Head of caudate nucleus (tissue), 42 donors: ENCODE measurements around the gene TPM4.
A peak's percentile ranks its signal among the peaks of the same experiment; 100 is the strongest.

Experiments
- DNase-seq, 42 donors: peaks; one replicate each; pipeline versions ENCODE4 v3.0.0 to v3.0.0-alpha.2; 2020 to 2021; ENCODE audit warnings: mixed read lengths in 7 of 42
- intact Hi-C: fragments of 100-400 bp; cut with DNase I; formaldehyde crosslinking; loops from one replicate; pipeline ENCODE4 v1.15.0; 2022

The TPM4 gene

GRCh38 chr19:16039545-16039944 lies 36.8 kb upstream of the TPM4 start:
- intact Hi-C loops, result no loop called here
- DNase-seq, result peak in 1 of 42 donors; percentile 8

GRCh38 chr19:16040642-16041041 lies 35.7 kb upstream of the TPM4 start:
- intact Hi-C loops, result loop anchor here (2.0 to 5.0 kb wide), 2 partner anchors 72 to 142 kb away; partner anchors contain the start of gene RAB8A
- peak in 2 of 42 donors; percentile 2 to 19 for DNase-seq

DNA sequence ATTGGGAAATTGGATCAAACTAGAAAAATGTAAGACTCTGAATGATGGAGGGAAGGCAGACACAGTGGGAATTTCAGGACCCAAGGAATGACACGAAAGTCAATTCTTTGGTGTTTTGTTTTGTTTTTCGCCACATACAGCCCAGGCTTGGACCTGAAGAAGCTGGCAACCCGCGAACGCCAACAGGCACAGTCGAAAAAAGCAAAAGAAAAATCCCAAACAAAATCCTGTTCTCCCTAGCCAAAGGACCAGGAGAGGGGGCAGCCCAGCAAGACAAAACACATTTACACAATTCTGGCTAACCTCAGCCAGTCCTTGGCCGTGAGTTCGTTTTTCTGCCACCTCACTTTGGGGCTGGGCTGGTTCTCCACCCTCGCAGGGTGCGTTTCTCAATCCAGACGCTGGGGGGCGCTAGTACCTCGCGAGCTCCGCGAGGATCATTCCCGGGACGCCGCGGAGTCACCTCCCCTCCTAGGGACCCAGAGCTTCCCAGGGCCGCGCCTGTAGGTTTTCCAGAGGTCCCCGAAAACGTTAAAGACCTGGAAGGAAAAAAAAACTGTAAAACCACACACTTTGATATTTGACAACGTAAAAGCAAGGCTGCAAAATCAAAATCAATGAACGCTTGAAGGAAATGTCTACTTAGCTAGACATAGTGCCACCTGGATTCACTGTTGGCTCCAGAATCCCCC lies 34.9 kb upstream of the TPM4 start:
- DNase-seq, result peak; percentile 42 to 93 (median 84)

DNA sequence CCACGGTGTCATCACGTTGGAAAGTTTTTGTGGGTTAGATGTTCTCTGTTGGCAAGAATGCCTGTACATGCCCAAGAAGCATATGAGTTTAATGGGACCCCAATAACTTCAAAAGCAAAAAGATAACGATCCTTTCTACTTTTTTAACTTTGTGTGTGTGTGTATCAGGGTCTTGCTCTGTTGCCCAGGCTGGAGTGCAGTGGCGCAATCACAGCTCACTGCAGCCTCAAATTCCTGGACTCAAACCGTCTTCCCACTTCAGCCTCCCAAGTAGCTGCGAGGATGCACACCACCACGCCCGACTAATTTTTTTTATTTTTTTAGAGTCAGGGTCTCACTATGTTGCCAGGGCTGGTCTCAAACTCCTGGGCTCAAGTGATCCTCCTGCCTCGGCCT lies 34.3 kb upstream of the TPM4 start:
- peak in 2 of 42 donors; percentile 1 to 25 for DNase-seq
- intact Hi-C loops, result loop anchor here (2.0 to 5.0 kb wide), 2 partner anchors 70 to 141 kb away; partner anchors contain the start of gene RAB8A

More for the DNA sequence above, 34.9 kb upstream of the TPM4 start:
- intact Hi-C loops, result loop anchor here (2.0 to 5.0 kb wide), 2 partner anchors 71 to 141 kb away; partner anchors contain the start of gene RAB8A

DNA sequence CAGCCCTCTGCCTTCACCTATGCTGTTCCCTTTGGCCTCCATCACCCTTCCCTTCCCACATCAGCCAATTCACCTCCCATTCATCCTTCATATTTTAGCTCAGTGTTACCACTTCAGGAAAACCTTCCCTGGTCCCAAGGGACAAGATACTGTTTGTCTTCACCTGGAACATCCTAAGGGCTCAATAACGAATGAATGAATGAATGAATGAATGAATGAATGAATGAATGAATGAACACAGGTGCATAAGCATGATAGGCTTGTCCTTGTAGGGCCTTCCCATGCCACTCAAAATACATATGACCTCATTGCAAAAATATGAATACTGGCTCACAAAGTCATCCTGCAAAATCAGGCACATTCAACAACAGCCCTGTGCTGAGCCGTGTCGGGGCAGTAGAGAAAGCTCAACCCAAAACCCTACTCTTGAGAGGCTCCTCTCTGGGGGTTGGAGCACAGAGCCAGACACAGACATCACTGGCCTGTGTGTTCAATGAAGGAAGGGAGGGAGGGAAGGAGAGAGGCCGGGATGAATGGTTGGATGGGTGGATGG lies 33.7 kb upstream of the TPM4 start:
- no peak for DNase-seq
- intact Hi-C loops, result loop anchor here (5.0 kb wide), 1 partner anchor 70 kb away; the partner anchor contains the start of gene RAB8A

DNA sequence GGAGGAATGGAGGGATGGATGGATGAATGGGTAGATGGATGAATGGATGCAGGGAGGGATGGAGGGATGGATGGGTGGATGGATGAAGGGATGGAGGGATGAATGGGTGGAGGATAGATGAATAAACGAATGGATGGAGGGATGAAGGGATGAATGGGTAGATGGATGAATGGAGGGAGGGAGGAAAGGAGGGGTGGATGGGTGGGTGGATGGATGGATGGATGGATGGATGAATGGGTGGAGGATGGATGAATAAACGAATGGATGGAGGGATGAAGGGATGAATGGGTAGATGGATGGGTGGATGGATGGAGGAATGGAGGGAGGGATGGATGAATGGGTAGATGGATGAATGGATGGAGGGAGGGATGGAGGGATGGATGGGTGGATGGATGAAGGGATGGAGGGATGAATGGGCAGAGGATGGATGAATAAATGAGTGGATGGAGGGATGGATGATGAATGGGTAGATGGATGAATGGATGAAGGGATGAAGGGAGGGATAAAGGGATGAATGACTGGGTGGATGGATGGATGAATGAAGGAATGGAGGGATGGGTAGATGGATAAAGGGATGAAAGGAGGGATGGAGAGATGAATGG lies 33.0 kb upstream of the TPM4 start:
- intact Hi-C loops, result loop anchor here (5.0 kb wide), 1 partner anchor 69 kb away; the partner anchor contains the start of gene RAB8A
- DNase-seq, result no peak

DNA sequence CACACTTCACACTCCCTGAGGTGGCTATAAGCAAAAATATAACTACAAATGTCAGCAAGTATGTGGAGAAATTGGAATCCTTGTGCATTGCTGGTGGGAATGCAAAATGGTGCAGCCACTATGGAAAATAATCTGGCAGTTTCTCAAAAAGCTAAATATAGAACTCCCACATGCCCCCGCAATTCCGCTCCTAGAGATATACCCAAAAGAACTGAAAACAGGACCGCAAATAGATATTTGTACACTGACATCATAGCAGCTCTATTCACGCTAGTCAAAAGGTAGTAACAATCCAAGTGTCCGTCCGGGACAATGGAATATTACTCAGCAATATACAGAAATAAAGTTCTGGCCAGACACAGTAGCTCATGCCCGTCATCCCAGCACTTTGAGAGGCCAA lies 31.5 kb upstream of the TPM4 start:
- intact Hi-C loops, result loop anchor here (5.0 kb wide), 1 partner anchor 68 kb away; the partner anchor contains the start of gene RAB8A
- no peak for DNase-seq

- DNase-seq, result peak in 1 of 42 donors; percentile 1
- intact Hi-C loops, result no loop called here
These were observed 31.1 kb upstream of the TPM4 start for GRCh38 chr19:16045171-16045570.

- no peak for DNase-seq
- intact Hi-C loops, result no loop called here
These were observed 30.4 kb upstream of the TPM4 start for GRCh38 chr19:16045893-16046292.

DNA sequence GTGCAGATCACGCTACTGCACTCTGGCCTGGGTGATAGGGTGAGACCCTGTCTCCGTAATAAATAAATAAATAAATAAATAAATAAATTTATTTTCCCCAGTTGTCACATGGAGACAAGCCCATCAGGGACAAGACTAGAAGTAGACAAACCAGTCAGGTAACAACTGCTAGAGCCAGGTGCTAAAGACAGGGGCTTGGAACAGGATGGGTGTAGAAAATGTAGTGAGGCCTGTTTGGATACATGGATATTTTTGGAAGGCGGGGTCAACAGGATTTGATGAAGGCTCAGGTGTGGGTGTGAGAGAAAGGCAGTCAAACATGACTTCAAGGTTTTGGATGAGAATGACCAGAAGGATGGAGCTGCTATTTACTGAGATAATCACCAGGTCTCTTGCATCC lies 27.7 kb upstream of the TPM4 start:
- intact Hi-C loops, result no loop called here
- DNase-seq, result no peak

DNA sequence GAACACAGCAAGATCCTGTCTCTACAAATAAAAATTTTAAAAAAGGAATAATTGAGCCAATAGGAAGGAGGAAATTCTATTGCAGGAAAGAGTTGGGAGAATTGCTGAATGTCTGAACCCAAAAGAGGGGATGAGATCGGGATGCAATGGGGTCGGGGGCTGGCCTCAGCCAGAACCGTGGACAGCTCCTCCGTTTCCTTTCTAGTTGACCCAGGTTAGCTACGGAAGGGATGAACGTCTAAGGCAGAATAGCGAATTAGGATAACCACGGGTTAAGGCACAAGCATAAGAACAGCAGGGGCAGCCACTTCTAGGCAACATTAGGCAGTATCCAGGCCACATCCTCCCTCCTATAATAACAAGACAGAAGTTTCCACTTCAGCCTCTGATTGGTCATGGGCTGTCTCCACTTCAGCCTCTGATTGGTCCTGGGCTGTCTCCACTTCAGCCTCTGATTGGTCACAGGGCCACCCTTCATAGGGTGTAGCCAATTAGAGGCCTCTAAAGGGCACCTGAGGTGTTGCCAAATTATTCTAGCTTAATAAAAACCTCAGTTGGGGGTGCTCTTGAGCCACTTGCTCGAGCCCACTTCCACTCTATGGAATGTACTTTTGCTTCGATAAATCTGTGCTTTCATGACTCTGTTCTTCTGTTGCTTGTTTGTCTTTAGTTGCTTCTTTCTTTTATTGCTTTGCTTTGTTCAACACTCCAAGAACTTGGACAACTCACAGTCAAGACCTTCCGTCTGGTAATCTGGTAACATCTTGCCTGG lies 24.9 kb upstream of the TPM4 start:
- intact Hi-C loops, result no loop called here

GRCh38 chr19:16052353-16052752 lies 23.9 kb upstream of the TPM4 start:
- no peak for DNase-seq
- intact Hi-C loops, result no loop called here

More for the DNA sequence above, 24.9 kb upstream of the TPM4 start:
- peak in 4 of 42 donors; percentile 11 to 41 (median 22) for DNase-seq

DNA sequence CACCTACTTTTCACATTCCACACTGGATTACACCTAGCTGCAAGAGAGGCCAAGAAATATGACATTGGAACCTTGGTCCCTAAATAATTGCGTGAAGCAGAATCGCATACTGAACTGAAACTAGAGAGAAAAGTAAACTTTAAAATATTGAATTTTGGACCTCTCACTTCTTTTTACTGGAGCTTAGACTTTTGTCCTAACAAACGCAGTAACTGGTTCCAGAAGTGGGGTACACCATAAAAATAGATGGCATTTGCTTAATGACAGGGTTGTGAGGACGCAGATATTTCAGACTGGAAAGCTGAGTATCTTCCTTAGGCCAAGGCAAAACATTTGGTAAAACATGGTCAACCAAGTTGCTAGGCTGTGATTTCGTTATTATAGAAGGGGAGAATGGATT lies 19.2 kb upstream of the TPM4 start:
- intact Hi-C loops, result no loop called here
- DNase-seq, result no peak

DNA sequence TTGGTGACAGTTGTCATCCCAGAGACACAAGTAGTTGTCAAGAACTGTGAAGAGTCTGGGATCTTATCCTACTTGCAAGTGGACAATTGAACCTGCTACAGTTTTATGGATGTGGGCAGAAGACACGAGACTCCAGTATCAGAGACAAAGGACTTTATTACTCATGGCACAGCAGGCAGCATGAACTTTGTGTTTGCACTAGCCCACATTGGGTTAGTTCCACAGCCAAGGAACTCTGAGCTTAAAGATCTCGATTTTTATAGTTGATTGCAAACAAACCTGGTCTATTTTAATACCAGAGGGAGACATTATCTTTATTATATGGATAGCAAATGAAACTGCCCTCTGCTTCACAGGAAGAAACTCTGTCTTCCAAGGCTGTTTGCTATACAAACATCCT lies 16.0 kb upstream of the TPM4 start:
- intact Hi-C loops, result no loop called here
- DNase-seq, result no peak

DNA sequence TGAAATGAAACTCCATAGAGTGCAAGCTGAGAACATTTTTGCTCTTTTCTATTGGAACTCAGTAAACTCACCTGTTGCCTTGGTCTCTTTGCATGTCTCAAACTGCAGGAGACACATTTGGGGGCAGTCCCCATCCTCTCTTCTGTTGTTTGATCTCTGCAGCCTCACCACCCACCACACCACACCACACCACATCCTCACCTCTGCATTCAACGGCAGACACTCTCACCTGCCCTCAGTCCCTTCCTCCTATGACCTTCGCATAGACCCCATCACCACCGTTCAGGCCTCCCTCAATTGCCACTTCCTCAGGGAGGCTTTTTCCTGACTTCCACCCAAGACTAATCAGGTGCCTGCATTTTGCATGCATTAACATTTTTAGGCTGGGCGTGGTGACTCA lies 14.4 kb upstream of the TPM4 start:
- intact Hi-C loops, result no loop called here
- DNase-seq, result peak in 1 of 42 donors; percentile 13

DNA sequence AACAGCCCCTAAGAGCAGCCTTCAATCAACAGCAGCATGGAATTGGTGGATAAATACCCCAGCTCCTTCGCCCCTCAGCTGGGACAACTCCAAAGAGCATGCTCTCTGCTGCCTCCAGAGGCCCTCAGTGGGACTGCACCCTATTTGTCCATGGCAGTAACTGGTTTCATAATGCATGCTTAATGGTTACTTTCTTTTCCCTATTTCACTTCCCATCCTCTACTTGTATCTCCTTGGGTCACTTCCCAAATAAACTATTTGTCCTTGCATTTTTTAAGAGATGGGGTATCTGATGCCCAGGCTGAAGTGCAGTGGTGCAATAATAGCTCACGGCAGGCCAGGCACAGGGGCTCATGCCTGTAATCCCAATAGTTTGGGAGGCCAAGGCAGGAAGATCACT lies 13.5 kb upstream of the TPM4 start:
- DNase-seq, result peak in 24 of 42 donors; percentile 18 to 75 (median 54)
- intact Hi-C loops, result no loop called here

DNA sequence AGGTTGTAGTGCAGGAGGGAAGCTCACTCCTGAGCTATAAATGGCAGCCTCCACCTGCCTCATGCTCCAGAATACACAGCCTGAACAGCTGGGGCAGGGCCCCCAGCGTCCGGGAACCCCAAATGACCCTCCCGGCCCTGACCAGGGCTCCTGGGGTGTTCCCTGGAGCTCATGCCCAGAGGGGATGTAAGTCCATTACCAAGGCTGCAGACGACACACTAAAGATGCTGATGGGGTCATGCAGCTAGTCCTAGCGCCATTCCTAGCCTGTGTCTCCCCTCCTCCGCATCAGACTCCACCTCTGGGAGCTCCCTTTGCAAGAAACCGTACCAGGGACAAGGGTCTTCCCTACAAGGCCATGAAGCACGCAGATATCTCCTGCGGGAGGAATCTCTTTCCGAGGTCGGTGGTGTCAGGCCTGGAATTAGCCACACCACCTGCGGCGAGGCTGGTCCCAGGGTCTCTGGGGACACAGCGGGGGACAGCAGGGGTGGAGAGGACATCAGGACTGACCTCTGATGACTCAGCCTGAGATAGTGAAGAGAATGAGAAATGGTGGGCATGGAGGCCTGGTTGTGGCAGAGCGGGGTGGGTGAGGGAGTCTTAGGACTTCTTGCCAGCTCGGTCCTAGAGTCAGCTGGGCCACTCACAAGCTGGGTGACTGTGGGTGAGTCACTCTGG lies 11.9 kb upstream of the TPM4 start:
- DNase-seq, result peak in 1 of 42 donors; percentile 20
- intact Hi-C loops, result no loop called here

DNA sequence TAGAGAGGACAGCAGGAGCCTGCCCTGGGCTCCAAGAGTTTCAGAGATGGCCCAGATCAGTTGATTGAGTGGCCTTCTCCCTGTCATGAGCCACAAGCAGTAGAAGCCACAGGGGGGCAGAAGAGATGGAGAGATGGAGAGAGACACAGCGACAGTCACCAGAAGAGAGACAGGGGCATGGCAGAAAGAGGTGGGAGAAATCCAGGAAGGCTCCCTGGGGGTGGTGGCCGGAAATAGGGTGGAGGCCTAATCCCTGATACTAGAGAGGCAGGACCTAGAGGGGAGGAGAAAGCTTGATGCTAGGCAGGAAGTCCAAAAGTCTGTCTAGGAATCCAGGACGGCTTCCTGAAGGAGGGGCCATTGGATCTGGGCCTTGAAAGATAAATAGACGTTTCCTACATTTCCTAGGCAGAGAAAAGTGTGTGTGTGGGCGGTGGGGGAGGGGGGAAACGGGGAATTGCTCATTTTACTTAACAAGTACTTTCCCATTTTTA lies 9.6 kb upstream of the TPM4 start:
- DNase-seq, result peak in 4 of 42 donors; percentile 10 to 50 (median 23)
- intact Hi-C loops, result no loop called here
